Hematopoietic multipotent progenitor cell treated with erythropoietin and hydrocortisone succinate and interleukin-3 and kit ligand, for 4 days (in vitro differentiated cells): ENCODE measurements around the gene LCE5A.
A peak's percentile ranks its signal among the peaks of the same experiment; 100 is the strongest.

Experiments
- DNase-seq: peaks from one replicate; pipeline ENCODE4 v3.0.0-alpha.2; 2015

The LCE5A gene, protein sequence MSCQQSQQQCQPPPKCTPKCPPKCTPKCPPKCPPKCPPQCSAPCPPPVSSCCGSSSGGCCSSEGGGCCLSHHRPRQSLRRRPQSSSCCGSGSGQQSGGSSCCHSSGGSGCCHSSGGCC

DNA sequence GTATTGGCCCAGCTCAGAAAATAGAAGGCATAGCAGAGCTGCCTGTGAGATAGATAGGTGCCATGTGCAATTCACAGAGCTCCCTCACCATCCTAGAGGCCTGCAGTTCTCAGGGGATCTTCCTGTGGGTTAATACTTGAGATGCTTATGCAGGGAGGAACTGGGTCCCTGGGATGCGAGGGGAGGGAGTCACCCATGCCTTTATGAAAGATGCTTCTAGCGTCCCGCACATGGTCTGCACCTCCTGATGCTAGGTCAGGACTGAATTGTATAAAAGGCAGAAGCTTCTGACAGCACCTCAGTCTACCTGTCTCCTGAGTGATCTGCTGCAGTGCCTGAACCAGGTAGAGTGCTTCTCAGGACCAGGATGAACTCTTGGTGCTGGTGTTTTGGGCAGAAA is at the start of gene LCE5A:
LCE5A (plus strand) TSS at position 301 of the 400 bp plus-strand sequence. CDS start 732 bp downstream, outside the sequence.
- no peak for DNase-seq

DNA sequence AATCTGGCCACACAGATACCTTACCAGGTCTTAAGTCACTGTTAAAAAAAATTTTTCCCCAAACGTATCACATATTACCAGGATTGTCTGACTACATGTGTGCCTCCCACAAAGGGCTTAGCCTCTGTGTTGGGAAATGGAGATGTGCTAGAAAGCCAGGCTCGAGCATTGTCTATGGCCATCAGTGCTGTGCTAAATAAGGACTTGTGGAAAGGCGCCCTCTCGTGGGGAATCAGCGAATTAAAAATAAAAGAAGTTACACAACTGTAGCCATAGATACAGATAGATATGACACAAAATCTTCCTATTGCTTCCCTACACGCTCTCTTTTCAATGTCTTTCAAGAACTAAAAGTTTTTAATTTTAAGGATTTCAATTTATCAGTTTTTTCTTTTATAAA is 49.1 kb upstream of the LCE5A start:
- DNase-seq, result peak; percentile 89

DNA sequence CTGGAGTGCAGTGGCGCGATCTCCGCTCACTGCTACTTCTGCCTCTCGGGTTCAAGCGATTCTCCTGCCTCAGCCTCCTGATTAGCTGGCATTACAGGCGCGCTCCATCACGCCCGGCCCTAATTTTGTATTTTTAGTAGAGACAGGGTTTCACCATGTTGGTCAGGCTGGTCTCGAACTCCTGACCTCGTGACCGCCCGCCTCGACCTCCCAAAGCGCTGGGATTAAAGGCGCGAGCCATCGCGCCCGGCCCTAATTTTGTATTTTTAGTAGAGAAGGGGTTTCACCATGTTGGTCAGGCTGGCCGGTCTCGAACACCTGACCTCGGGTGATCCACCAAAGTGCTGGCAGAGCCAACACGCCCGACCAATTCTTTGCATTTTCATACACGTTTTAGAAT is 48.0 kb upstream of the LCE5A start:
- no peak for DNase-seq

DNA sequence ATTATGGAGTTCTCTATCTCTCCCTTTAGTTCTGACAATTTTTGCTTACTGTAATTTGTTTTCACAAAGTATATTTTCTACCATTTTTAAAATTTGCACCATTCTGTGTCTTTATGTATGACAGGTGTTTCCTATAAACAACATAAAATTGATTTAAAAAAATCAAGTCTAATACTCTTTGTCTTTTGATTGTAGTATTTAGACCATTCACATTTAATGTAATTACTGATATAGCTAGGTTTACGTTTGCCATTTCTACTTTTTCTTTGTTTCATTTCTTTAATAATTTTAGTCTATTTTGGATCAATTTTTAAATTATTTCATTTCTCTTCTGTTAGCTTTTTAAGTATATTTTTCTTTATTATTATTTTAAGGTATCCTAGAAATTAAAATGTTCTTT is 44.4 kb upstream of the LCE5A start:
- DNase-seq, result no peak

DNA sequence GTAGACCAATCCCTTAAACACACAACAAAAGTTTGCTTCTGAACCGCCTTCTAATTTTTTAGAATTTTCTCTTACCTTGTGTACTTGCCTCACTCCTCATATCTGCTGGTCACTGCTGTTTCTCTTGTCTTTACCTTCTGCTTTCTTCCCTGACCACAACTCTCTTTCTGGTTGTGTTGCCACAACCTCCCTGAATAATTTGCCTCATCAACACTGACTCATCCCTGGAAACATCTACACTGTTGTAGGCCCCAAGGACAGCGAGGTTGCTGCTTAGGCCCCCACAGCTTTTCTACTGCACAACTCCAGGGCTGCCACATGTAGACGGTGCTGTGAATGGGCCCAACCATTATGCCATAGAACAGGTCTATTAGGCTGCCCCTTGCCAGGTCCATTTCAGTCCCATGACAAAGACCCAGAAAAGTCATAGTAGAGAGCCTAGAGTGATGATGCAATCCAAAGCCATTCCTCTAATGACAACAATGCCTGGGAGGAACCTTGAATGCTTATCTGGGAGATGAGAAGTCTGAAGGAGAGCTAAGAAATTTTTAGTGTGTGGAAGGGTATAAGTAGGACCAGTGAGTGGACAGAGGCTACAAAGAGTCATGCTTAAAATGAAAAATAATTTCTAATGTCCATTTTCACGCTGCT is 36.6 kb upstream of the LCE5A start:
- DNase-seq, result no peak

DNA sequence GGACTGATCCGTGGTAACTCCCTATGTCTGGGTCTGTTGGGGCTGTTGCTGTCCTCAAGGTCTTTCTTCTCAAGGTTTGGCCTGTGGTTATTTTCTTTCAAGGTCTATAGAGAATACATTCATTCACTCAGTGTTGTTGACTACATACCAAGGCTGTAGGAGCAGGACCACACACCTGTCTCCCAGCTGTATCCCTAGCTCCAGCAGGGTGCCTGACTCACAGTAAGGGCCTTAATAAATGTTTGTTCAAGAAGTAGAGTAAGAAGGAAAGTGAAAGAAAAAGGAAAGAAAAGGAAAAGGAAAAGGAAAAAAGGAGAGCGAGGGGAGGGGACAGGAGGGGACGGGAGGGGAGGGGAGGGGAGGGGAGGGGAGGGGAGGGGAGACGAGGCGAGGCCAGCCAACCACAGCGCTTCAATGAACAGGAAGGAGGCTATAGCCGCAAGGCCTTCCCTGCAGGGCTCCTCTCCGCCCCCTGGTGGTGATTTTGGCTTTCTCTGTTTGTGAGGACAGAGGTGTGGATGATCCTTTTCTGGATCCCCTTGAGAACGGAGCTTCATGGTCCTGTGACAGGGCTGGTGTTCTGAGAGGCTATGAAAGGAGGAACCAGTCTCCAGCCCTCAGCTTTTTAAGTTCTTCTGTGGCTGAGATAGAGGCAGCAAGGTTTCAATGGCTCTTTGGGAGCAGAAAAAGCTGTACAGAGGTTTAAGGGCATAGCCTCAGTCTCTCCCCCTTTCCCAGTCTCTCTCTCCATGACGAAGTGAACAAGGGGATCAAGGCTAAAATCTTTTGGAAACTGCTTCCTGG is 30.6 kb upstream of the LCE5A start:
- peak; percentile 69 for DNase-seq

DNA sequence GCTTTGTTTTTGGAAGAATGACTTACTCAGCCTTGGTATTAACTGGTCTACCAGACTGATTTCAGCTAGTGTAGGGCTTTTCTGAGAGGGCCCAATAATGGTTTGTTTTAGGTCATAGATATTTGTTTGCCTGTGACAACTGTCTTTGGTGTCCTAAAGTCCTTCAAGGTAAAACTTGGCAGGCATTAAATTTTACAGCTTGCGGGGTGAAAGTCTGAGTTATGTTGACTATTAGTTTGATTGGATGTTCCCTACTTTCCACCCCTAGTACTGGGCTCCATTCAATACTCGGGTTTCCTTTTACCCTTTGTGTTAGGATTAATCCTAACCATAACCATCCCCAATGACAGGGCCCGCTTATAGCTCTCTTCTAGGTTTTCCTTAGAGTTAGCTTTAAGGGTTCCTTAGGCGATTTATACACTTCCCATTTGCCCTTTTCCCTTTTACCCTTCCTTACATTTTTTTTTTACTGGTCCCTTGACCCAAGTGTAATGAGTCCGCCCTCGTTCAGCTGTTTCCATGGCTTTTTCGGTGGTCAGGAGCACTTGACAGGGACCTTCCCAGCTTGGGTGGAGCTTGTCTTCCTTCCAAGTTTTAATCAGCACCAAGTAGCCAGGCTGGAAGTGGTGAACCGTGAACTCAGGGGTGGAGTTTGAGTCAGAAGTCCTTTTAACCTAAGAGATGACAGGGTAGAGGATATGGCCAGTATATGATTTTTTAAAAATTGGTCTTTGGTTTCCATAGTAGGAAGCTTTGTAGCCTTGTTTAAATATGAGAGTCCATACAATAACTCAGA is 28.5 kb upstream of the LCE5A start:
- no peak for DNase-seq

DNA sequence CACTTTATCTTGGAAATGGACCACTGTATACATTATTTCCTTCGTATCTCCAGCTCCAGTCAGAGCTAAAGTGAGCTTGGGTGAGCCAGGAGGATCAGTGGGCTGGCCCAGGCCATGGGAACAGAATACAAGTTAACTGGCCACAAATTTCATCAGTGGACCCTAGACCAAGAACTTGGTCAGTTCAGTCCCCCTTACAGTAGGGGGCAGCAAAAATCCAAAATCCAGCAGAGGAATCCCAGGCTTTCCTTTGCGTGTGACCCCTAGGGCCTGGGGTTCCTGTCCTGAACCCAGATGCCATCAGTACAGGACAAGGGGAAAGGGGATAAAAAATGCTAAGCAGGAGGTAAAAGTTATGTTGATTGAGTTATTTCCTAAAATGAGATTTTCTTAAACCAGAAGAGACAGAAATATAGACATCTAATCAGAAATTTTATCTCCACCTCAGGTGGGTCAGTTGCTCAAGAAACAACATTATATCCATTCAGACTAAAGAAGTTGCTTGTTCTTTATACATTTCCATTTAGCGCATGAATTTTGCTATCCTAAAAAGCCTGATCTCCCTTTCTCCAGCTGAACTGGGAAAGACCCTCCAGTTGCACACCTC is 24.1 kb upstream of the LCE5A start:
- peak; percentile 28 for DNase-seq

DNA sequence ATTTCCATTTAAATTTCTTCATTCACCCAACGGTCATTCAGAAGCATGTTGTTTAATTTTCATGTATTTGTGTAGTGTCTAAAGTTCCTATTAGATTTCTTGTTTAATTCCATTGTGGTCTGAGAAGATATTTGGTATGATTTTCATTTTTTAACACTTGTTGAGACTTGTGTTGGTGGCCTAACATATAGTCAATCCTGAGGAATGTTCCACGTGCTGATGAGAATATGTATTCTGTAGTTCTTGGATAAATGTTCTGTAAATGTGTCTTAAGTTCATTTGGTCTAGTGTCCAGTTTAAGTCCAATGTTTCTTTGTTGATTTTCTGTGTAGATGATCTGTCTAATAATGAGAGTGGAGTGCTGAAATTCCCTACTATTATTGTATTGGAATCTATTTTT is 22.7 kb upstream of the LCE5A start:
- no peak for DNase-seq

DNA sequence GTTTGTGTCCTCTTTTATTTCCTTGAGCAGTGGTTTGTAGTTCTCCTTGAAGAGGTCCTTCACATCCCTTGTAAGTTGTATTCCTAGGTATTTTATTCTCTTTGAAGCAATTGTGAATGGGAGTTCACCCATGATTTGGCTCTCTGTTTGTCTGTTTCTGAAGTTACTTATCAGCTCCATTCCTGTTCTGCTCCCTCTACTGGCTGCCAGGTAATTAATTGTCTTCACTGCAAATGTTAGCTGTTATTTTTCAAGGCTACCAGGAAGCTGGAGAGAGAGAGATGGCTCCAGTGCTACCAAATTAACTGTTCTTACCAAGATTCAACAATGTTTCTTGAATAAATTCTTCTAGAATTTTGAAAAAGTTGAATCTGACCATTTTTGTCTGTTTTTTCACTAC is 19.1 kb upstream of the LCE5A start:
- peak; percentile 50 for DNase-seq

DNA sequence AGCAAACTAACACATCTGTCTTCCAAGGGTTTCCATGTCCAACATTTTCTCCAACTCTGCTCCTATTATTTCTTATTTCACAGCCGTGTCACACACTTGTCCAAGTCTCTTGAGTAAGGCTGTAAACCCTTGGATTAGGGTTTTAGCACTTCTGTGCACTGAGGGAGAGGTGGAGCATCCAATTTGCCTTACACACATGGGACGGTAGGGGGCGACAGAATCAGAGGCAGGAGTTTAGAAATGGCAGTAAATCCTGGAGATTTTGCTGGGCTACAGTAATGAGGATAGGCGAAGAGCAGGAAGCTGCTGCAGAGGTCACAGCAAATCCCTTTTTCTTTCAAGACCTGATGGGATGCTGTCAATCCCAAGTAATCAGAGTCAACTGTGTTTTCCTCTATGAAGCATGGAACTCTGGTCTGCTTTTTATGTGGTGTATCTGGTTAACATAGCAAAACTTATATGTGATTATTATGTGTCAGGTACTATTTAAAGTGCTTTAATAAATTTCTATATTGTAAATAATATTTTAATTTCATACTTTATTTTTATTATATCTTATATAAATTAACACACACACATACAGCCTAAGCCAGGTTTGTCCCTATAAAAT is 15.4 kb upstream of the LCE5A start:
- peak; percentile 57 for DNase-seq

DNA sequence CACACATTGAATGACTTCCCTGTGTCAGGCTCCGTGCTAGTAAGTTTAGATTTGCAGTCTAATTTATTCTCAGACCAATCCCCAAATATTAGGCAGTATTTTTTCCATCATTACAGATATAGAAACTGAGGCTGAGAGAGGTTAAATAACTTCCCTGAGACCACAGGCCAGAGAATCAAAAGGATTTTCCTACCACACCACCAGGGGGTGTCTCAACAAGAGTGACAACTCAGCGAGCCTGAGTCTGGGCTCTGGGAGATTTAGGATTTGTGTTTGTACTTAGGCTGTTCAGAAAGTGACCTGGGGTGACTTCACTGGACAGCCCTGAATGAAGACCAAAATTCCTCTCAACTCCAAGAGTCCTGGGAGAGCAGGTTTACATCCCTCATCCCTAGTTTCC is 13.3 kb upstream of the LCE5A start:
- DNase-seq, result peak; percentile 54

DNA sequence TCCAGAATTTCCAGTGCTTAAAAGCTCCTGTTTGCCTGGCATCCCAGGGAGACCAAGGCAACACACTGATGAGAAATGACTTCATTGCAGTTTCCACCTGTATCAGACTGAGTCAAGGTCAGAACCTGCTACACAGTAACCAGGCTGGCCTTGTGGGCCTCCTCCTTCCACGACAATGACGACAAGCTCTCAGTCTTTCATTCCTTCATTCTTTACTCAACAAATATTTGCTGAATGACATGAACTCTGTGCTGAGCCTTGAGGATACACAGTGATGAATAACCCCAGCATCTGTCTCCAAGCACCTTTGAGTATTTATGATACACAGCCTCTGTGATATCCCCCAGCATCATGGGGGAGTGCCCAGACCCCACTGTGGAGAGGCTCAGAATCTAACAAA is 8.9 kb upstream of the LCE5A start:
- DNase-seq, result no peak

DNA sequence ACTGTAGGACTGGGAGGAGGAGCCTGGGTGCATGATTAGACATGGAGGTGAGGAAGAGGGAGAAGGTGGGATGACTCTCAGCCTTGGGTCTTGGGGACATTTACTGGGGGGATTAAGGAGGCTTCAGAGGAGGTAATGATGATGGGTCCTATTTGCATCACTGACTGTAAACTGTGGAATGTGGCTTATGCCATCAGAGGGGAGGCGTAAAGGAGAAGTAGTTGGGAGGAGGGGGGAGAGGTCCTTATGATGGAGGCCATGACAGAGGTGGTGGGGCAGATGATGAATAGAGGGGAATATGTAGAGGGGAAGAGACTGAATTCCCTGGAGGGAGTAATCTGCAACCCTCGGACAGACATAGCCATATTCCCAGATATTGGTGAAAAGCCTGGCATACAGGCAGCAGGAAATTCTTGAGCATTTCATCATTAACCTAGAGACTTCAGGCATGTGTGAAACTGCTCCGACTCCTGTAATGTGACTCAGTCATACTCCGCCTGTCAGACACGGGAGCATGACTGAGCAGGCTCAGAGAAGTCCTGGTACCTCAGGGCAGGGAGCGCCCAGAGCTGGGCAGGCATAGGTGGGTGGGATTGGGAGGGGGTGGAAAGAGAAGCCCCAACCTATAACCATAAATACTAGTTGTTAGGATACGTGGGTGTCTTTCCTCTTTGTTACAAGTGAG is 8.0 kb upstream of the LCE5A start:
- no peak for DNase-seq

DNA sequence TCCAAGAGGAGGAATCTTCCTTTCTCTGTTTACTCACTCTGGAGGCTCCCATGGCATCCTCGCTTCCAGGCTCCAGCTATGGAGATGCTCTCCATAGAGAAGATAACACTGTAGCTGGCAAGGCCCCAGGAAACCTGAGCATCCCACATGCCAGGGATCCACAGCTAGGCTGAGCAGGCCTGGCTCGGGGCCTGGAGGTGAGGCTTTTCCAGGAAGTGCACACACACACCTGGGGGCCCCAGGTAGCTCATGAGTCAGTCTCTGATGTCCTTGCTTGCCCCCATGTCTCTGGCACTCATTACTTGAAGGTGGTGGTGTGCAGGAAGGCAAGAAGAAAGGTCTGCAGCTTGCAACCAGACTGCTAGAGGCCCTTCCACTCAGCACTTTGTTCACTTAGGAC is 5.5 kb upstream of the LCE5A start:
- no peak for DNase-seq

DNA sequence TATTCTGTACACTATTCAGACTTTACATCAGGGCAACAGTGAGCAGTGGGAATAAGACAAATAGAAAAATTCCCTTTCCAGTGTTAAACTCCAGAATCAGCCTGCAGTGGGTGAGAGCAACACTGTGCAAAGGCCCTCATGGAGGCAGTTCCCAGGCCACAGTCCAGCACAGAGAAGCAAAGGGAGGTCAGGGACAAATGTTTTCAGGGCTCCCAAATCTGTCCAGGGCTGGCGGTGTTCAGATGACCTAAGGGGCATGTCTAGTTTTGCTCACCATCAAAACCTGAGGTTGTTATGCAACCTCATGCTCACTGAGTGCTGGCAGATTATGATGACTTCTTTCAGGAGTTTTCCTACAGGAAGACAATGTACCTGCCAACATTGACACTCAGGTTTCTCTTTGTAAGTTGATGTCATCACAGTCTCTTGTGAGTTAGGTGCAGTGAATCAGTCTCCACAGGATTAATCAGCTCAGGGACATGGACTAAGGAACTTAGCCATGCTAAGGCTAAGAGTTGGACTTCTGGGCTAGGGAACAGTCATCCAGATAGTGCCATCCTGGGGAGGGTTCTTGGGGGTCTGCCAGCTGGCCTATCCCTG is 3.6 kb upstream of the LCE5A start:
- DNase-seq, result no peak

DNA sequence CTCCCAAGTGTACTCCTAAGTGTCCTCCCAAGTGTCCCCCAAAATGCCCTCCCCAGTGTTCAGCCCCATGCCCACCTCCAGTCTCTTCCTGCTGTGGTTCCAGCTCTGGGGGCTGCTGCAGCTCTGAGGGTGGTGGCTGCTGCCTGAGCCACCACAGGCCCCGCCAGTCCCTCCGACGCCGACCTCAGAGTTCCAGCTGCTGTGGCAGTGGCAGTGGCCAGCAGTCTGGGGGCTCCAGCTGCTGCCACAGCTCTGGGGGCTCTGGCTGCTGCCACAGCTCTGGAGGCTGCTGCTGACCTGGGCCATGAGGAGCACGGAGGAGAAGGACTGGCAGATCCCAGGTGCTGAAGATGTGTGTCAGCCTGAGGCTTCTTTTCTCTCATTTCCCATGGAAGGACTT is 993 bp downstream of the LCE5A start:
- DNase-seq, result no peak

DNA sequence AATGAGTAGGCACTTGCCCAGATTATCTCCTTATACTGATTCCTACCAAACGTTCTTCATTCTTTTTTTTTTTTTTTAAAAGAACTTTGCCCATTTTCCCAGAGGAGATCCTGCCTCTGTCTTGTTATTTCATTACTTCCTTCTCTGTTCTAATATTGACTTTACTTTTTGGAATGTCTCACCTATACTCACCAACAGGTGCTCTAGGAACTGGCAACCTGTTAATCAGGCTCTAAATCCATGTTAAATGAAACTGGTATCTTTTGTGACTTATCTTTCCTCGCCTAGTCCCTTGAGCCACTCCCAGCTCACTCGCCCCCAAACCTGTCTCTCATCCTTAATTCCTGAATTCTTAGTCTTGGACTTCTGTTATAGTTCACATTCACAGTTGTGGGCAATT is 2.5 kb downstream of the LCE5A start:
- no peak for DNase-seq

DNA sequence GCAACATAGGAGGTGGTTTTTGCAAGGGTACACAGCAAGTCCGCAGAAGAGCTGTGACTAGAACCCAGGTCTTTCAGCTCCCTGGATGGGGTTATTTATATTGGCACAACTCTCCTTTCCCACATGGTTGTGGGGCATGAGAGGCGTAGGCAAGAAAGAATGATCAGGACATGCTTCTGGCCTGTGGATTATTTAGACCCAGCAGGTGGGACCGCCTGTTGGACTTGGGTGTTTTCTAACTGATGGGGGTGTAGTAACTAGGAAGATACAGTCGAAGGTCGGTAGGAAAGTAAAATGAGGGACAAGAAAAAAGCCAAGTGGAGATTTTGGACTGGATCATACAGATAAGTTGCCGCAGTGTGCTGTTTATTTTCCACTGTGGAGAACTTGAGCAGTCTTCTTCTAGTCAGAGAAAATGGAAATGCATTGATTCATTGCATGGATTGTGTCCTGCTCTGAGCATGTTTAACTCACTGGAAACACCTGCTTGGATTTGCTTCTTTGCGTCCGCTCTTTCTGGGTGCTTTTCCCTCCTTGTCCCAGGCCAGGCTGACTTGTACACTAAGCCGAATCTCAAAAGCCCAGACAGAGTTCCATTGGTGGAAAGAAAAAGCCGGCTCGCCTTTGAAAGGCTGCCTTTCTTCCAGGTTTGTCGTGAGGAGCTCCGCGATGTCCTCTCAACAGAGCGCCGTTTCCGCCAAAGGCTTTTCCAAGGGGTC is 4.3 kb downstream of the LCE5A start:
- DNase-seq, result no peak

DNA sequence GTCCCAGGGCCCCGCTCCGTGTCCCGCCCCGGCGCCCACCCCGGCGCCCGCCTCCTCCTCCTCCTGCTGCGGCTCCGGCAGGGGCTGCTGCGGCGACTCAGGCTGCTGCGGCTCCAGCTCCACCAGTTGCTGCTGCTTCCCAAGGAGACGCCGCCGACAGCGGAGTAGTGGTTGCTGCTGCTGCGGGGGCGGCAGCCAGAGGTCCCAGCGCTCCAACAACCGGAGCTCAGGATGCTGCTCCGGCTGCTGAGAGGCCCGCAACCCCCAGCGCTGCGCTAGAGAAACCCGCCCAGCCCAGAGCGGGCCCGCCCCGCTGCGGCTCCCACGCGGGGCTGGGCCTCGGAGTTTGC is 4.8 kb downstream of the LCE5A start:
- DNase-seq, result no peak

DNA sequence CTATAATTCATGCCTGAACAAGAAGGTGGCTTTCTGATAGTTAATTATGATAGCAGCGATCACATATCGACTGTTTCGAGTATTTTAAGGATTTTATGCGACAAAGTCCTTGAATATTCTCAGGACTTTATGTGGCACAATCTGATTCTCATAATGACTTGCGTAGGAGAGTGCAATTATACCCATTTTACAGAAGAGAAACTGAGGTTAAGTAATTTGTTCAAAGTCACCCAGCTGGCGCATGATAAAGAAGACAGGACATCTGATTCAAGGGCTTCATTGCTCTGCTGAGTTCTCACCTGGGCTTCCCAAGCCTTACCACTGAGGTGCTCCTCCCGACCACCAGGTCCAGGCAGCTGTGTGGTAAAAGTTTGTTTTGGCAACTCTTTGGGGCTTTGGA is 5.5 kb downstream of the LCE5A start:
- no peak for DNase-seq
